Stimulated activated CD4-positive, alpha-beta T cell treated with anti-CD3 and anti-CD28 coated beads, Interleukin-12 subunit alpha, Interleukin-12 subunit beta, amount 100 ng/mL, for 4 hours (primary cell): ENCODE data around the gene CCM2.

ENCODE experiments used
- DNase-seq: peaks from one replicate; pipeline ENCODE4 v3.0.0-alpha.2; 2020

CCM2 gene

GRCh38 chr7:45037876-45038275, 37.9 kb downstream of the CCM2 start:
- no peak for DNase-seq

GRCh38 chr7:45039106-45039505, 39.1 kb downstream of the CCM2 start:
- no peak for DNase-seq

- no peak for DNase-seq
These were observed 44.3 kb downstream of the CCM2 start for GRCh38 chr7:45044338-45044737.

GRCh38 chr7:45048748-45049147, 48.7 kb downstream of the CCM2 start:
- DNase-seq: no peak

GRCh38 chr7:45050198-45050597, 50.2 kb downstream of the CCM2 start:
- DNase-seq: no peak

GRCh38 chr7:45052011-45052410, 52.0 kb downstream of the CCM2 start:
- DNase-seq: no peak

- DNase-seq: no peak
These were observed 53.4 kb downstream of the CCM2 start for GRCh38 chr7:45053401-45053800.

GRCh38 chr7:45053941-45054340, 53.9 kb downstream of the CCM2 start:
- no peak for DNase-seq

GRCh38 chr7:45054442-45054841, 54.4 kb downstream of the CCM2 start:
- no peak for DNase-seq

GRCh38 chr7:45055016-45055415, 55.0 kb downstream of the CCM2 start:
- no peak for DNase-seq

- no peak for DNase-seq
These were observed 55.7 kb downstream of the CCM2 start for GRCh38 chr7:45055594-45056219.

GRCh38 chr7:45057878-45058277, 57.9 kb downstream of the CCM2 start:
- DNase-seq: no peak

GRCh38 chr7:45060295-45060694, 60.3 kb downstream of the CCM2 start:
- no peak for DNase-seq

- no peak for DNase-seq
These were observed 61.4 kb downstream of the CCM2 start for GRCh38 chr7:45061352-45061751.

GRCh38 chr7:45061806-45062425, 61.9 kb downstream of the CCM2 start:
- DNase-seq: no peak

GRCh38 chr7:45064047-45064725, 64.2 kb downstream of the CCM2 start:
- DNase-seq: no peak

GRCh38 chr7:45065031-45065995, 65.3 kb downstream of the CCM2 start:
- DNase-seq: no peak

GRCh38 chr7:45066409-45066808, 66.4 kb downstream of the CCM2 start:
- no peak for DNase-seq

- no peak for DNase-seq
These were observed 67.6 kb downstream of the CCM2 start for GRCh38 chr7:45067582-45067981.

- DNase-seq: no peak
These were observed 68.4 kb downstream of the CCM2 start for GRCh38 chr7:45068236-45069023.

GRCh38 chr7:45069444-45070253, 69.6 kb downstream of the CCM2 start:
- DNase-seq: no peak

- no peak for DNase-seq
These were observed 70.2 kb downstream of the CCM2 start for GRCh38 chr7:45070254-45070642.
